AG09319 (cell line): Measurements from ENCODE around the gene PDE4B.

ENCODE experiments used
- DNase-seq: peaks from one replicate; pipeline ENCODE4 v3.0.0-alpha.2; 2010; ENCODE audit warnings: low read depth; ENCODE audit errors: extremely low read depth
- TF ChIP-seq, protein P1 (sequence below): IDR thresholded peaks from 2 replicates; pipeline ENCODE4 v1.5.1; 2011; ENCODE audit warnings: low read depth, mild to moderate bottlenecking, inconsistent platforms, low read length, moderate library complexity

PDE4B gene

DNA sequence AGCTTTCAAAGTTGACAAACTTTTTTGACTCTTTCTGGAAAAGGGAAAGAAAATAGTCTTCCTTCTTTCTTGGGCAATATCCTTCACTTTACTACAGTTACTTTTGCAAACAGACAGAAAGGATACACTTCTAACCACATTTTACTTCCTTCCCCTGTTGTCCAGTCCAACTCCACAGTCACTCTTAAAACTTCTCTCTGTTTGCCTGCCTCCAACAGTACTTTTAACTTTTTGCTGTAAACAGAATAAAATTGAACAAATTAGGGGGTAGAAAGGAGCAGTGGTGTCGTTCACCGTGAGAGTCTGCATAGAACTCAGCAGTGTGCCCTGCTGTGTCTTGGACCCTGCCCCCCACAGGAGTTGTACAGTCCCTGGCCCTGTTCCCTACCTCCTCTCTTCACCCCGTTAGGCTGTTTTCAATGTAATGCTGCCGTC lies 580.5 kb downstream of the PDE4B start:
- DNase-seq = no peak
- TF ChIP-seq, protein P1, sequence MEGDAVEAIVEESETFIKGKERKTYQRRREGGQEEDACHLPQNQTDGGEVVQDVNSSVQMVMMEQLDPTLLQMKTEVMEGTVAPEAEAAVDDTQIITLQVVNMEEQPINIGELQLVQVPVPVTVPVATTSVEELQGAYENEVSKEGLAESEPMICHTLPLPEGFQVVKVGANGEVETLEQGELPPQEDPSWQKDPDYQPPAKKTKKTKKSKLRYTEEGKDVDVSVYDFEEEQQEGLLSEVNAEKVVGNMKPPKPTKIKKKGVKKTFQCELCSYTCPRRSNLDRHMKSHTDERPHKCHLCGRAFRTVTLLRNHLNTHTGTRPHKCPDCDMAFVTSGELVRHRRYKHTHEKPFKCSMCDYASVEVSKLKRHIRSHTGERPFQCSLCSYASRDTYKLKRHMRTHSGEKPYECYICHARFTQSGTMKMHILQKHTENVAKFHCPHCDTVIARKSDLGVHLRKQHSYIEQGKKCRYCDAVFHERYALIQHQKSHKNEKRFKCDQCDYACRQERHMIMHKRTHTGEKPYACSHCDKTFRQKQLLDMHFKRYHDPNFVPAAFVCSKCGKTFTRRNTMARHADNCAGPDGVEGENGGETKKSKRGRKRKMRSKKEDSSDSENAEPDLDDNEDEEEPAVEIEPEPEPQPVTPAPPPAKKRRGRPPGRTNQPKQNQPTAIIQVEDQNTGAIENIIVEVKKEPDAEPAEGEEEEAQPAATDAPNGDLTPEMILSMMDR = no peak

DNA sequence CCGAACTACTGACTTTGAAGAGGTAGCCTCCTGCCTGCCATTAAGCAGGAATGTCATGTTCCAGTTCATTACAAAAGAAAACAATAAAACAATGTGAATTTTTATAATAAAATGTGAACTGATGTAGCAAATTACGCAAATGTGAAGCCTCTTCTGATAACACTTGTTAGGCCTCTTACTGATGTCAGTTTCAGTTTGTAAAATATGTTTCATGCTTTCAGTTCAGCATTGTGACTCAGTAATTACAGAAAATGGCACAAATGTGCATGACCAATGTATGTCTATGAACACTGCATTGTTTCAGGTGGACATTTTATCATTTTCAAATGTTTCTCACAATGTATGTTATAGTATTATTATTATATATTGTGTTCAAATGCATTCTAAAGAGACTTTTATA lies 581.5 kb downstream of the PDE4B start:
- TF ChIP-seq, protein P1 = no peak
- no peak for DNase-seq

DNA sequence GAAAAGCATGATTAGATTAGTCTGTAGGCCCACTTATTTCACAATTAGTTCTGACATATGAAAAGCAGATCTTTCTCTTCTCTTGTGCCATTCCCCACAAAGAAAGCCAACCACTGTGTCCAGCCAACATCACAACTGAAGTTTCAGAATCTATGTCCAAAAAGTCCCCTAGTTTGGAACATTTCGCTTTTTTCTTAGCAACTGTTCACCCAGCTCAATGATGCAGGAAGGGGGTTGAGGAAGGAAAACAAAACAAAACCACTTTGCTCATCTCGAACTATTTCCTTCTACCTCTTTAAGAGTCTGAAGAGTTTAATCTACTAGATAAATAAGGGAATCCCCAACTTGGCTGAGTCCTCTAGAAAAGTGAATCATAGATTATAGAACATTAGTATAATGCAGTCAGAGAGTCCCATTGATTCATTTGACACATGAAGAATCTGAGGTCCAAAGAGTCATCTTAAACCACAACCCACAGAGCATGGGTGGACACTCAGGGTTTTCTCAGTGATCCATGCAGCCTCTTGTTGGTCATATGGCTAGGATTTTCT lies 581.9 kb downstream of the PDE4B start:
- DNase-seq = peak; percentile 71
- TF ChIP-seq, protein P1 = no peak

DNA sequence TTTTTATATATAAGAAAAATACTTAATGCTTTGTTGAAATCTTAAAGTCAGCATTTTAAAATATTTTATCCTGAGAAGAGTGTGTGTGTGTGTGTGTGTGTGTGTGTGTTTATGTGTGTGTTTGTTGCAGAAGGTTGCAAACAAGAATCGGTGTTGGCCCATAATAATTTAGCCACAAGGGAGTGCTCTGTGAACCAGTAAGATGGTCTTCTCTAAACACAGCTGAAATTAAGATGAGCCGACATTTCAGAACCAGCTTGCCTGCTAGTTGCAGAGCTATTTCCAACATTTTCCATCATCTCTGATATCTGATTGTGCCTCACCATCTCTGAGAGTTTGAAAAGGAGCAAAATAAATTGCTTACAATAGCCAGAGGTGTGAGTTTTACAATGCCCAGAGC lies 582.4 kb downstream of the PDE4B start:
- DNase-seq = peak; percentile 72
- TF ChIP-seq, protein P1 = peak; percentile 25

DNA sequence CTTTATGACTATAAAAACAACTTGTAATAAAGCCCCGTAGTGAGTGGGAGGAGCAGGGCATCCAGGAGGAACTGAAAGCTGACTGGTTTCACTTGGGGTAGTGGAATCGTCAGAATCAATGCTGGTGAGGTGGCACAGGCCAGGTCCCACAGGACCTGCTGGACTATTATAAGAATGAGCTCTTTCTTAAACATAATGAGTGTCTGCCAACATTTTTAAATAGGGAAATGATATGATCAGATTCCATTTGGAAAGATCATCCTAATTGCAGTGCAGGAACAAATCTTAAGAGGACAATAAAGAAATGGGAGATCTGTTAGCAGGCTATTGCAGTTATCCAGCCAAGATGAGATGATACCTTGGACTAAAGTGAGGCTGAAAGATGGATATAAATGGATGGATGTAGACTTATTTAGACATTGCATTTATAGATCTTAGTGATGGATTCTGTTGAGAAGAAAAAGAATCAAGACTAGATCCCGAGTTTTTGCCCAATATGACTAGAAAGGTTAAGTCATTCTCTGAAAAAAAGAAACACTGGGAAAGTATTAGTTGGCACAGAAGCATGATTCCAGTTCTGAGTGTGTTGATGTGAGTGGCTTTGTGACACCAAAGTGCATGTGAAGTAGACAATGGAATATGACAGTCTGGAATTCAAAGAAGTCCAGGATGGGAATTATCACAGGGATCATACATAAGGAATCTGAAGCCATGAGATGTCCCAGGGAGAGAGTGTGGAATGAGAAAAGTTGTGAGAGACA lies 587.9 kb downstream of the PDE4B start:
- DNase-seq = no peak
- TF ChIP-seq, protein P1 = no peak

DNA sequence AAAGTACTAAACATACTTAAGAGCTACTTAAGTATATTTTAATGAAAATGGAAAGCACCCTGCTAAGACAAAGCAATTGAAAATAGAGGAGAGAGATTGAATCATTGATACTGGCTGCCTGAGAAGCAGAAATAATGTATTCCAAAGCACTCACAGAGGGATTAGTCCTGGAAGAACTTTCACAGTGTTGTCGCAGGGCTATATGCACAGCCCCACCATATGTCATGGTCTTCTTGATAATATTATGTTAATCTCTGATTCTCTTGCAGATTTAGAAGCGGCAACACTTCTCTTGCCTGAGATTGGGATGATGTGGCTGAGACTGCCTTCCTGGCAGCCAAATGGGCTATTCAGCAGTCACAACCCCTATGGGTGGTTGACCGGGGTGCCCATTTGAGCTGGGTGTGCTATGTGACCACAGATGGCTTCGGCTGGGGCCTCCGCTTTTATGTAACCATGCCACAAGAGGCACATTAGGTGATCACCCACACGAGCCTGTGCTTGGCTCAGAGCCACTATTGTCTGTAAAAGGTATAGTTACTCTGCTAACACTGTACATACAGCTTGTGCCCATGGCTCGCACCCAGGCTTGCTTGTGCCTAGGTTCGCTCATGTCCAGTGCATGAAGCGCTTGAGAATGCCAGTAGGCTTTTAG lies 589.1 kb downstream of the PDE4B start:
- TF ChIP-seq, protein P1 = no peak
- DNase-seq = no peak

DNA sequence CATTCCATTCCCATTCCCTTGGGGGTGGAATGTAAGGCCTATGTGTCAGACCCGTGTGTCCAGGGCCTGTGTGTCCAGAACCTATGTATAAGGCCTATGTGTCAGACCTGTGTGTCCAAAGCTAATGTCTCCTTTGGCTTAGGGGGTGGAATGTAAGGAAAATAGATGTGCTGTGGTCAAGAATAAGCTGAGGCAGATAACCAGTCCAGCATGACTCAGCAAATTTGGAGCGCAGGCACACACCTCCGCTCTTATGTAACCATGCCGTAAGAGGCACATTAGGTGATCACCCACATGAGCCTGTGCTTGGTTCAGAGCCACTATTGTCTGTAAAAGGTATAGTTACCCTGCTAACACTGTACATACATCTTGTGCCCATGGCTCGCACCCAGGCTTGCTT lies 590.5 kb downstream of the PDE4B start:
- DNase-seq = no peak
- TF ChIP-seq, protein P1 = no peak
